HG03066 (cell line): Measurements from ENCODE around the gene USH1G.
"Not testable (repeated sequence)": the region's sequence is repeated elsewhere in the genome, so short reads cannot be mapped to it uniquely, and the experiment has no call there.

Source experiments
- ATAC-seq: cut with Tn5 transposase; IDR thresholded peaks from one replicate; pipeline ENCODE4 v1.9.1; 2021; ENCODE audit warnings: low read depth; ENCODE audit not compliant: unreplicated experiment

Gene USH1G

GRCh38 chr17:74922694-74923537 lies at the start of gene USH1G:
Gene USH1G, minus strand, starts transcription at chr17:74923255. Its CDS starts 182 bp downstream, at chr17:74923073.
- ATAC-seq: no peak

GRCh38 chr17:74972107-74972972 lies 49.3 kb upstream of the USH1G start, which contains the start of gene HID1:
Gene HID1, minus strand, starts transcription at chr17:74972759. Its CDS starts 103 bp downstream, at chr17:74972656.
- no peak for ATAC-seq

DNA sequence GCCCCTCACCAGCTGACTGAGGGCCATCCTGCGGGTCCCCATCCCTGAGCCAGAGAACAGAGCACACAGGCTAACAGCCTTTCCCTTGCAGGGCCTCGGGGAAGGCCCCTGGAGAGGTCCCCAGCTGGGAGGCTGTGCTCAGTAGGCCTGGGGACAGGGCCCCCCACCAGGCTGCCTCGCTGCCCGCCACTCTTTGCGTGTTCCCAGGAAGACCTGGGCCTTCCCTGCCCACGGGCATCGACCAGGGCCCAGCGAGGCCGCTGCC lies 48.7 kb upstream of the USH1G start:
- no peak for ATAC-seq

DNA sequence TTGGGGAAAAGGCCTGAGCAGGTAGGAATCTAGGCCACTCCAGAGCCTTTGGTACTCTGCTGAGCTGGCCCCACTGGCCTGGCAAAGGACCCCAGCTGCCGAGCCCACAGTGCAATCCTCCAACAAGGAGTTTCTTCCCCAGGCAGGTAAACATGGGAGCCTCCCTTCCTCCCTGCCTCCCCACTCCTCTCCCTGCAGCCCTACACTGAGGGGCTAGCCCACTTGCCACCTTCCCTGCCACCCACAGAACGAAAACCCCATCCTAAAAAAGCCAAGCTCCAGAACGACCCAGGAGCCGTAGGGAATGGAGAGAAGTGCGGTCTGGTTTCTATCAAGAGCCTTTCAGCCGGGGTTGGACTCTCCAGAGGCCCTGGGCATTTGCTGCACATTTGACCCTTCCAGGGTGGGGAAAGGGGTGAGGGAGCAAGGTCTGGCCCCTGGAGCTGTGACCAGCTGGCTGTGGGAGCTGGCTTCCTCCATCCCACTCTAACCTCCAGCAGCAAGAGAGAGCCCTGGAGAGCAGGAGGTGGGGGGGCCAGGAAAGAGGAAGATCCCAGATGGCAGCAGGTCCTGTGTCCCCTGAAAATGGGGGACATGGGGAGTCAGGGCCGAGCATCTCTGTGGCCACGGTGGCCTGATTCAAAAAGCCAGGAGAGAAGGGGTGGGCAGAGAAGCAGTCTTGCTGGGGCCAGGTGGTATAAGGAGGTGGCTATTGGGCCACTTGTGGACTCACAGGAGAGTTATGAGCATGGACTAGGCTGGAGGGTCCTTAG lies 48.2 kb upstream of the USH1G start:
- no peak for ATAC-seq

- no peak for ATAC-seq
Measured at GRCh38 chr17:74970395-74970794, 47.3 kb upstream of the USH1G start.

GRCh38 chr17:74969501-74969900 lies 46.4 kb upstream of the USH1G start:
- ATAC-seq: not testable (repeated sequence)

GRCh38 chr17:74968361-74968780 lies 45.3 kb upstream of the USH1G start:
- ATAC-seq: no peak

GRCh38 chr17:74964988-74965622 lies 42.0 kb upstream of the USH1G start:
- no peak for ATAC-seq

GRCh38 chr17:74964246-74964761 lies 41.2 kb upstream of the USH1G start:
- ATAC-seq: no peak

GRCh38 chr17:74963656-74964055 lies 40.6 kb upstream of the USH1G start:
- ATAC-seq: no peak

DNA sequence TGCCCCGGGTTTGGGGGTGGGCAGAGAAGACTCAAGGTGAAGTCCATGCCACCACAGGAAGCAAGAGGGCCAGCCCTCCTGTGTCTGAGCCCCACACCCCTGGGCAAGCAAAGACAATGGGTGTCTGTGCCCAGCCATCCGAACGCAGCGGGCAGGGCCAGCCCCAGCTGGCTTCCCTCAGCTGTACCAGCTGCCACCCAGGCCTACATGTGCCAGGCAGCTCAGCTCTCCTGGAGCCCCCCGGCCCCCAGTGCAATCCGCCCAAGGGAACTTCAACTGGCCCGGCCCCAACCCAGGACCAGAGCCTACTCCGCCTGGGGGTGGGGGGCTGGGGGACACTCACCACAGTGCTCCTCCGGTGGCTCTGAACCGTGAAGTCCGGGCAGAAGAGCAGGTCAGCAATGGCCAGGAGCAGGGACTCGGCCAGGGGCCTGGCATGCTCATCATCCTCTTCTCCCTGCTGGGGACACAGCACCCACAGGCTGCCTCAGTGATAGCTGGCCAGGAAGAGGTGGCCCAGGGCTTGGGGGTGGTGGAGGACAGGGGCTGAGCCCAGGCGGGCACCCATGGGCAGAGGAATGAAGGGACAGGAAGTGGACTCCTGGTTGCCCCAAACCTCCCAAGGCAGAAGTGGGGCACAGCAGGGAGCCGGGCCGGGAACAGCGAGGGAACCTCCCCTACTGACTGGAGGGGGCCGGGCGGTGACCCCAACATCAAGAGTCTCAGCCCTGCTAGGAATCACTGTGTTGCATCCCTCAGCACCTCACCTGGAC lies 39.8 kb upstream of the USH1G start:
- ATAC-seq: no peak

DNA sequence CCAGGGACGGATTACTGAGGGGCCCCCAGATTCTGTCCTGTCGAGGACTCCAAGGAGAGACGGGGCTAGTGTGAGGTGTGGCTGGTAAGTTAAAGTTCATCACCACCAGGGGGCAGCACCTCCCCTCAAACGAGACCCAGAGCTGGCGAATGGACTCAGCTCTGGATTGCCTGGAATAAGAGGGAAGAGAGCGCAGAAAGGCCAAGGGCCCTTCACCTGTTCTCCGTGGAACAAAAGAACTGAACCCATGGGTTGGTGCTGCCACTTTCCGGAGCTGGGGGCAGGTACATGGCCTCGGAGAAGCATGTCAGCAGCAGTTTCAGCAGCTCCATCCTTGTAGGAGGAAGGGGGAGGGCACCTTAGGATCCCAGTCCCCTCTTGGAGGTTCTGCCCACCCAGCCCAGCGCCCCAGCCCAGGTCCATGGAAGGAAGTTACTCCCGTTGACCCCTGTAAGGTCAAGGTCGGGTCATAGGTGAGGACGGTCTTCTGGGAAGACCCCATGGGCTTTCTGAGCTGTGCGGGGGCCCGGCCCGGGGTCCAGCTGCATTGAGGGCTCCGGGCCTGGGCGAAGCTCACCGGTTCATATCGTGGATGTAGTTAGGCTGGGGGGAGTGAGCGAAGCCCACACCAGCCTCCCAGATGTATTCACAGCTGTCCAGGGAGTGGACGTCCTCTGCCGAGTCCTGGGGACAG lies 38.7 kb upstream of the USH1G start:
- ATAC-seq: no peak

DNA sequence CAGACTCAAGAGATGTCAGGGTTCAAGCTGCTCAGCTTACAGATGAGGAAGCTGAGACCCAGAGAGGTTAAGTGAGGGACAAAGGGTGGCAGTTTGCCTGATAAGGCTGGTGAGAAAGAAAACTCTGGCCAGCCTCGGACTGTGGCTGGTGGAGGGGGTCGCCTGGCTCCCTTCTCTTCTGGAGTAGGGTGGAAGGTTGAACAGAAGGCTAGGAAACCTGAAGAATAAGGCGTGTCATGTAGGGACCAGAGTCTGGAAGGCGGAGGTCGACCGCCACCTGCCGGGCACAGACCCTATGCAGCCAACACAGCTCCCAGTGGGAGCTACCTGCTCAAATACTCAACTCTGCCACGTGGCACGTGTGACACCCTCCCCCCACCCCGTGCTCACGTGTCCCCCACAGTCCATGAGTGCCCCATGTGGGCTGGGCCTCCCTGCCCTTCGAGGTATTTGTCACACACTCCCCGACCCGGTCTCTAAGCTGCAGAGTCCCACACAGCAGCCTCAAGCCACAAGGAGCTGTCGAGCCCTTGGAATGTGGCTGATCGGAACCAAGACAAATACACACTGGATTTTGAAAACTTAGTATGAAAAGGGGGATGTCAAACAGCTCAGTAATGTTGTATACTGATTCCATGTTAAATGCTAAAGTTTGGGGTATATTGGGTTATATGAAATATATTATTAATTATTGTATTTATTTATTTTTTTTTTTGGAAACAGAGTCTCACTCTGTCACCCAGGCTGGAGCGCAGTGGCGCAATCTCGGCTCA lies 37.7 kb upstream of the USH1G start:
- ATAC-seq: no peak

- no peak for ATAC-seq
Measured at GRCh38 chr17:74959826-74960515, 36.9 kb upstream of the USH1G start.

GRCh38 chr17:74957935-74958740 lies 35.1 kb upstream of the USH1G start:
- no peak for ATAC-seq

GRCh38 chr17:74956093-74956492 lies 33.0 kb upstream of the USH1G start:
- ATAC-seq: no peak
